IMR-90 (cell line): ENCODE measurements around the gene FOXL2NB.

Source experiments
- BHLHE40 ChIP-seq: fragments of 150-350 bp; IDR thresholded peaks from 2 replicates; pipeline ENCODE4 v1.6.1; 2016; ENCODE audit warnings: mild to moderate bottlenecking, low read depth, low read length
- CEBPB ChIP-seq: IDR thresholded peaks from 2 replicates; pipeline ENCODE4 v1.6.1; 2012; ENCODE audit warnings: low read depth, low read length, improper control_type of control experiment
- CTCF ChIP-seq: conservative IDR thresholded peaks from 2 replicates; pipeline ENCODE4 v1.5.1; 2012; ENCODE audit warnings: mild to moderate bottlenecking, low read depth, low read length, improper control_type of control experiment
- ELK1 ChIP-seq: fragments of 150-350 bp; IDR thresholded peaks from 2 replicates; pipeline ENCODE4 v1.6.1; 2016; ENCODE audit warnings: low read depth, mild to moderate bottlenecking, low read length, moderate library complexity, borderline replicate concordance
- FOS ChIP-seq: fragments of 150-350 bp; IDR thresholded peaks from 2 replicates; pipeline ENCODE4 v1.6.1; 2016; ENCODE audit warnings: low read depth, low read length
- MAZ ChIP-seq: IDR thresholded peaks from 2 replicates; pipeline ENCODE4 v1.6.1; 2012; ENCODE audit warnings: low read depth, mild to moderate bottlenecking, low read length, improper control_type of control experiment, moderate library complexity, borderline replicate concordance
- POLR2A ChIP-seq: IDR thresholded peaks from 2 replicates; pipeline ENCODE4 v1.6.1; 2012; ENCODE audit warnings: mild to moderate bottlenecking, low read depth, low read length
- RCOR1 ChIP-seq: IDR thresholded peaks from 2 replicates; pipeline ENCODE4 v1.6.1; 2012; ENCODE audit warnings: mild to moderate bottlenecking, low read length, improper control_type of control experiment; ENCODE audit not compliant: insufficient replicate concordance
- USF2 ChIP-seq: fragments of 150-350 bp; IDR thresholded peaks from 2 replicates; pipeline ENCODE4 v1.6.1; 2017; ENCODE audit warnings: mild to moderate bottlenecking, antibody characterized with exemption, low read length, low read depth

- TF ChIP-seq CTCF (no peak), ELK1 (no peak), MAZ (no peak), USF2 (no peak), BHLHE40 (no peak), CEBPB (no peak), RCOR1 (no peak), POLR2A (no peak), FOS (no peak)
Measured at GRCh38 chr3:138909904-138910303, 37.1 kb upstream of the FOXL2NB start.
